HG03342 (cell line): Measurements from ENCODE around the gene WNT7A.
"Not testable (repeated sequence)": the region's sequence is repeated elsewhere in the genome, so short reads cannot be mapped to it uniquely, and the experiment has no call there.

Experiments
- ATAC-seq: cut with Tn5 transposase; IDR thresholded peaks from one replicate; pipeline ENCODE4 v1.9.1; 2021; ENCODE audit warnings: mild to moderate bottlenecking, moderate library complexity; ENCODE audit not compliant: unreplicated experiment

WNT7A gene

GRCh38 chr3:13866041-13866965 is 13.6 kb downstream of the WNT7A start:
- no peak for ATAC-seq

- no peak for ATAC-seq
Measured at GRCh38 chr3:13865581-13865980, 14.3 kb downstream of the WNT7A start.

- no peak for ATAC-seq
Measured at GRCh38 chr3:13865106-13865505, 14.8 kb downstream of the WNT7A start.

- no peak for ATAC-seq
Measured at GRCh38 chr3:13863965-13864595, 15.8 kb downstream of the WNT7A start.

- ATAC-seq: no peak
Measured at GRCh38 chr3:13863382-13863952, 16.4 kb downstream of the WNT7A start.

GRCh38 chr3:13861461-13861860 is 18.4 kb downstream of the WNT7A start:
- ATAC-seq: no peak

GRCh38 chr3:13860001-13860400 is 19.9 kb downstream of the WNT7A start:
- no peak for ATAC-seq

- ATAC-seq: no peak
Measured at GRCh38 chr3:13858768-13859520, 20.9 kb downstream of the WNT7A start.

- ATAC-seq: no peak
Measured at GRCh38 chr3:13857702-13858380, 22.0 kb downstream of the WNT7A start.

GRCh38 chr3:13856628-13857027 is 23.2 kb downstream of the WNT7A start:
- not testable (repeated sequence) for ATAC-seq

- ATAC-seq: no peak
Measured at GRCh38 chr3:13856006-13856405, 23.9 kb downstream of the WNT7A start.

- ATAC-seq: no peak
Measured at GRCh38 chr3:13854492-13854891, 25.4 kb downstream of the WNT7A start.

GRCh38 chr3:13853978-13854296 is 25.9 kb downstream of the WNT7A start:
- no peak for ATAC-seq

- ATAC-seq: no peak
Measured at GRCh38 chr3:13853256-13853977, 26.5 kb downstream of the WNT7A start.

- ATAC-seq: no peak
Measured at GRCh38 chr3:13852638-13853009, 27.2 kb downstream of the WNT7A start.

- ATAC-seq: no peak
Measured at GRCh38 chr3:13851997-13852637, 27.8 kb downstream of the WNT7A start.

- no peak for ATAC-seq
Measured at GRCh38 chr3:13851091-13851849, 28.6 kb downstream of the WNT7A start.

- ATAC-seq: no peak
Measured at GRCh38 chr3:13850161-13850945, 29.5 kb downstream of the WNT7A start.
